ENCODE data around the gene GPLD1.
"Not testable (repeated sequence)": the region's sequence is repeated elsewhere in the genome, so short reads cannot be mapped to it uniquely, and the experiment has no call there.

DNA sequence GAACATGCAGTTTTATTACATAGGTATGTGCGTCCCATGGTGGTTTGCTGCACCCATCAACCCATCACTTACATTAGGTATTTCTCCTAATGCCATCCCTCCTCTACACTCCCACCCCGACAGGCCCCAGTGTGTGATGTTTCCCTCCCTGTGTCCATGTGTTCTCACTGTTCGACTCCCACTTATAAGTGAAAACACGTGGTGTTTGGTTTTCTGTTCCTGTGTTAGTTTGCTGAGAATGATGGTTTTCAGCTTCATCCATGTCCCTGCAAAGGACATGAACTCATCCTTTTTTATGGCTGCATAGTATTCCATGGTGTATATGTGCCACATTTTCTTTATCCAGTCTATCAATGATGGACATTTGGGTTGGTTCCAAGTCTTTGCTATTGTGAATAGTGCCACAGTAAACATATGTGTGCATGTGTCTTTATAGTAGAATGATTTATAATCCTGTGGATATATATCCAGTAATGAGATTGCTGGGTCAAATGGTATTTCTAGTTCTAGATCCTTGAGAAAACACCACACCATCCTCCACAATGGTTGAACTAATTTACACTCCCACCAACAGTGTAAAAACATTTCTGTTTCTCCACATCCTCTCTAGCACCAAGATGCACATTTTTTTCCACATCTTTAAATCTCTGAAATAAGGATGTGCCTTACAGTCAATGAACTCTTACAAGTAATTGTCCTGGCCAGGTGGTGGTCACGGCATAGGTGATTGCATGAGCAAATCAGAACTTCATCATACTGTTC, 104.8 kb downstream of the GPLD1 start:
- TF ChIP-seq EGR1 (IDR thresholded peaks at IDR 0.05; ENCODE audit: low read depth in 2 of 2); HNF4A (conservative IDR thresholded peaks at IDR 0.05); RXRA (IDR thresholded peaks at IDR 0.05); RAD21 (IDR thresholded peaks at IDR 0.05); FOXA1 (IDR thresholded peaks at IDR 0.05): not testable (repeated sequence)
- TF ChIP-seq, protein P1, sequence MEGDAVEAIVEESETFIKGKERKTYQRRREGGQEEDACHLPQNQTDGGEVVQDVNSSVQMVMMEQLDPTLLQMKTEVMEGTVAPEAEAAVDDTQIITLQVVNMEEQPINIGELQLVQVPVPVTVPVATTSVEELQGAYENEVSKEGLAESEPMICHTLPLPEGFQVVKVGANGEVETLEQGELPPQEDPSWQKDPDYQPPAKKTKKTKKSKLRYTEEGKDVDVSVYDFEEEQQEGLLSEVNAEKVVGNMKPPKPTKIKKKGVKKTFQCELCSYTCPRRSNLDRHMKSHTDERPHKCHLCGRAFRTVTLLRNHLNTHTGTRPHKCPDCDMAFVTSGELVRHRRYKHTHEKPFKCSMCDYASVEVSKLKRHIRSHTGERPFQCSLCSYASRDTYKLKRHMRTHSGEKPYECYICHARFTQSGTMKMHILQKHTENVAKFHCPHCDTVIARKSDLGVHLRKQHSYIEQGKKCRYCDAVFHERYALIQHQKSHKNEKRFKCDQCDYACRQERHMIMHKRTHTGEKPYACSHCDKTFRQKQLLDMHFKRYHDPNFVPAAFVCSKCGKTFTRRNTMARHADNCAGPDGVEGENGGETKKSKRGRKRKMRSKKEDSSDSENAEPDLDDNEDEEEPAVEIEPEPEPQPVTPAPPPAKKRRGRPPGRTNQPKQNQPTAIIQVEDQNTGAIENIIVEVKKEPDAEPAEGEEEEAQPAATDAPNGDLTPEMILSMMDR (IDR thresholded peaks at IDR 0.05; ENCODE audit: low read depth, low read length, missing input control), result not testable (repeated sequence)
